Osteoblast (primary cell): Measurements from ENCODE around the gene PRKCE. TPM values are rescaled to one million over a fixed set of nuclear protein-coding genes. Genes with fewer than 3 reads are reported as not detected.
A peak's percentile ranks its signal among the peaks of the same experiment; 100 is the strongest.

Source experiments
- DNase-seq: peaks from one replicate; pipeline ENCODE4 v3.0.0; 2011; ENCODE audit warnings: low spot score, mixed read lengths; ENCODE audit not compliant: insufficient read length; ENCODE audit errors: missing footprints
- H2AFZ ChIP-seq: 2 replicates; pipeline ENCODE4 v1.6.0; 2011; ENCODE audit warnings: mild to moderate bottlenecking, low read length
- H3K27ac ChIP-seq: 2 replicates; pipeline ENCODE4 v1.5.1; 2011; ENCODE audit warnings: mild to moderate bottlenecking, low read depth, low read length, moderate library complexity
- H3K27me3 ChIP-seq: 2 replicates; pipeline ENCODE4 v1.6.0; 2012; ENCODE audit warnings: mild to moderate bottlenecking, control low read depth, inconsistent platforms, low read length, moderate library complexity; ENCODE audit not compliant: insufficient read depth
- H3K36me3 ChIP-seq: 2 replicates; pipeline ENCODE4 v1.5.1; 2011; ENCODE audit warnings: mild to moderate bottlenecking, low read length, control low read depth, moderate library complexity; ENCODE audit not compliant: insufficient read depth
- H3K4me1 ChIP-seq: 2 replicates; pipeline ENCODE4 v1.5.1; 2011; ENCODE audit warnings: mild to moderate bottlenecking, low read length, control low read depth, moderate library complexity; ENCODE audit not compliant: insufficient read depth
- H3K4me2 ChIP-seq: 2 replicates; pipeline ENCODE4 v1.6.0; 2011; ENCODE audit warnings: mild to moderate bottlenecking, low read length; ENCODE audit not compliant: insufficient read depth
- H3K4me3 ChIP-seq: fragments of 200-600 bp; sonication (generic); 3 replicates; pipeline ENCODE4 v1.5.1; 2012; ENCODE audit warnings: mild to moderate bottlenecking, low read length, inconsistent platforms; ENCODE audit not compliant: insufficient read depth
- H3K79me2 ChIP-seq: 2 replicates; pipeline ENCODE4 v1.6.0; 2012; ENCODE audit warnings: mild to moderate bottlenecking, low read length, control low read depth, inconsistent platforms; ENCODE audit not compliant: insufficient read depth
- H3K9me3 ChIP-seq: 2 replicates; pipeline ENCODE4 v1.5.1; 2011; ENCODE audit warnings: low read depth, low read length, control low read depth
- H4K20me1 ChIP-seq: 2 replicates; pipeline ENCODE4 v1.6.0; 2012; ENCODE audit warnings: mild to moderate bottlenecking, low read length, control low read depth; ENCODE audit not compliant: insufficient read depth
- CTCF ChIP-seq: IDR thresholded peaks from 2 replicates; pipeline ENCODE4 v1.5.1; 2011; ENCODE audit warnings: mild to moderate bottlenecking, low read depth, low read length, moderate library complexity; ENCODE audit errors: extremely low read depth
- total RNA-seq: library from RNA; depleted of rRNA; stranded (reverse); fragments of >200 nt; gene quantifications from 2 replicates; pipeline ENCODE4 v1.2.3, GENCODE V29; 2012

PRKCE gene
- total RNA-seq, 1 donor, result 22.1 TPM

- Histone ChIP-seq H3K4me2 (peak overlapping the region; percentile 14), H3K79me2 (no peaks in the 10 kb centered on the region), H3K9me3 (no peaks in the 10 kb centered on the region), H3K4me1 (peaks cover 29% of the 10 kb centered on the region), H4K20me1 (no peaks in the 10 kb centered on the region), H3K27me3 (no peaks in the 10 kb centered on the region), H3K27ac (peak overlapping the region; percentile 70), H3K4me3 (no peak overlapping the region), H2AFZ (peak overlapping the region; percentile 84), H3K36me3 (no peaks in the 10 kb centered on the region)
- TF ChIP-seq CTCF, result no peak
- DNase-seq, result peak; percentile 75
Observed at GRCh38 chr2:46229134-46230063, 577.9 kb downstream of the PRKCE start.

GRCh38 chr2:46230115-46230571 is 578.7 kb downstream of the PRKCE start:
- DNase-seq, result no peak
- peak; percentile 9 for TF ChIP-seq CTCF
- Histone ChIP-seq H4K20me1 (no peaks in the 10 kb centered on the region), H3K4me3 (no peak overlapping the region), H3K27me3 (no peaks in the 10 kb centered on the region), H3K4me1 (peaks cover 23% of the 10 kb centered on the region), H3K4me2 (no peak overlapping the region), H3K9me3 (no peaks in the 10 kb centered on the region), H2AFZ (peak overlapping the region; percentile 84), H3K79me2 (no peaks in the 10 kb centered on the region), H3K27ac (peak overlapping the region; percentile 70), H3K36me3 (no peaks in the 10 kb centered on the region)

- no peaks in the 10 kb centered on the region for H3K27me3 ChIP-seq
- H3K79me2 ChIP-seq, result no peaks in the 10 kb centered on the region
- peak; percentile 52 for DNase-seq
- no peak overlapping the region for H2AFZ ChIP-seq
- no peaks in the 10 kb centered on the region for H3K36me3 ChIP-seq
- TF ChIP-seq CTCF, result no peak
- H3K4me3 ChIP-seq, result no peak overlapping the region
- no peak overlapping the region for H3K27ac ChIP-seq
- no peak overlapping the region for H3K4me2 ChIP-seq
- H3K9me3 ChIP-seq, result no peaks in the 10 kb centered on the region
- H3K4me1 ChIP-seq, result peaks cover 15% of the 10 kb centered on the region
- H4K20me1 ChIP-seq, result no peaks in the 10 kb centered on the region
Observed at GRCh38 chr2:46230677-46231425, 579.4 kb downstream of the PRKCE start.

GRCh38 chr2:46231721-46232120 is 580.2 kb downstream of the PRKCE start:
- Histone ChIP-seq H3K27me3 (no peaks in the 10 kb centered on the region), H3K4me1 (peaks cover 10% of the 10 kb centered on the region)
- DNase-seq, result no peak

More at GRCh38 chr2:46231721-46232120, 580.2 kb downstream of the PRKCE start:
- no peaks in the 10 kb centered on the region for H3K36me3 ChIP-seq
- H3K27ac ChIP-seq, result no peak overlapping the region
- H3K4me3 ChIP-seq, result no peak overlapping the region
- H3K79me2 ChIP-seq, result no peaks in the 10 kb centered on the region
- TF ChIP-seq CTCF, result no peak
- H2AFZ ChIP-seq, result no peak overlapping the region
- H3K4me2 ChIP-seq, result no peak overlapping the region
- H4K20me1 ChIP-seq, result no peaks in the 10 kb centered on the region
- no peaks in the 10 kb centered on the region for H3K9me3 ChIP-seq
